ENCODE measurements around the gene RNASE13.

The RNASE13 gene

GRCh38 chr14:21066882-21067502 is 32.4 kb upstream of the RNASE13 start:
- peak; percentile 23 for TF ChIP-seq CTCF (IDR thresholded peaks at IDR 0.05; ENCODE audit: low read depth, low read length)
- no peak overlapping the region for H3K4me3 ChIP-seq (replicated peaks in 1 of 2; ENCODE audit: low read depth in 2 of 2, low read length in 2 of 2)
- DNase-seq (ENCODE audit: low read depth in 2 of 2), result peak in 1 of 2 donors; percentile 25

GRCh38 chr14:21063479-21063878 is 28.9 kb upstream of the RNASE13 start:
- DNase-seq (ENCODE audit: low read depth in 2 of 2), result peak; percentile 83 to 90
- TF ChIP-seq CTCF (IDR thresholded peaks at IDR 0.05; ENCODE audit: low read depth, low read length), result no peak
- no peak overlapping the region for H3K4me3 ChIP-seq (replicated peaks in 1 of 2; ENCODE audit: low read depth in 2 of 2, low read length in 2 of 2)

GRCh38 chr14:21061347-21061668 is 26.7 kb upstream of the RNASE13 start:
- no peak for DNase-seq (ENCODE audit: low read depth in 2 of 2)
- H3K4me3 ChIP-seq (replicated peaks in 1 of 2; ENCODE audit: low read depth in 2 of 2, low read length in 2 of 2), result no peak overlapping the region
- no peak for TF ChIP-seq CTCF (IDR thresholded peaks at IDR 0.05; ENCODE audit: low read depth, low read length)

GRCh38 chr14:21060614-21061346 is 26.2 kb upstream of the RNASE13 start:
- no peak for DNase-seq (ENCODE audit: low read depth in 2 of 2)
- H3K4me3 ChIP-seq (replicated peaks in 1 of 2; ENCODE audit: low read depth in 2 of 2, low read length in 2 of 2), result no peak overlapping the region
- no peak for TF ChIP-seq CTCF (IDR thresholded peaks at IDR 0.05; ENCODE audit: low read depth, low read length)

- H3K4me3 ChIP-seq (replicated peaks in 1 of 2; ENCODE audit: low read depth in 2 of 2, low read length in 2 of 2), result no peak overlapping the region
Measured at GRCh38 chr14:21059842-21060613, 25.4 kb upstream of the RNASE13 start.

GRCh38 chr14:21058903-21059302 is 24.3 kb upstream of the RNASE13 start:
- no peak overlapping the region for H3K4me3 ChIP-seq (replicated peaks in 1 of 2; ENCODE audit: low read depth in 2 of 2, low read length in 2 of 2)
- TF ChIP-seq CTCF (IDR thresholded peaks at IDR 0.05; ENCODE audit: low read depth, low read length), result no peak
- DNase-seq (ENCODE audit: low read depth in 2 of 2), result no peak

More at GRCh38 chr14:21059842-21060613, 25.4 kb upstream of the RNASE13 start:
- no peak for DNase-seq (ENCODE audit: low read depth in 2 of 2)
- no peak for TF ChIP-seq CTCF (IDR thresholded peaks at IDR 0.05; ENCODE audit: low read depth, low read length)
